Skeletal muscle tissue (tissue), 4 donors: Measurements from ENCODE around the gene TSEN54. TPM values are rescaled to one million over a fixed set of nuclear protein-coding genes. Genes with fewer than 3 reads are reported as not detected.

ENCODE experiments used
- H3K27ac ChIP-seq: one replicate; pipeline ENCODE4 v1.7.0; 2013; ENCODE audit warnings: mild to moderate bottlenecking, low read depth, low read length, inconsistent platforms
- H3K27me3 ChIP-seq, 3 donors: one replicate each; pipeline ENCODE4 v1.7.0; 2013; ENCODE audit warnings: low read length in 3 of 3; ENCODE audit not compliant: control insufficient read depth in 3 of 3, insufficient read depth in 3 of 3
- H3K36me3 ChIP-seq, 3 donors: one replicate each; pipeline ENCODE4 v1.7.0; 2013; ENCODE audit warnings: low read length in 3 of 3; ENCODE audit not compliant: control insufficient read depth in 3 of 3, insufficient read depth in 3 of 3
- H3K4me1 ChIP-seq, 3 donors: one replicate each; pipeline ENCODE4 v1.7.0; 2013; ENCODE audit warnings: low read length in 3 of 3, mild to moderate bottlenecking in 3 of 3; ENCODE audit not compliant: control insufficient read depth in 3 of 3, insufficient read depth in 3 of 3
- H3K4me3 ChIP-seq, 3 donors: one replicate each; pipeline ENCODE4 v1.7.0; 2013; ENCODE audit warnings: low read length in 3 of 3
- H3K9ac ChIP-seq, 3 donors: one replicate each; pipeline ENCODE4 v1.7.0; 2013; ENCODE audit warnings: low read length in 3 of 3, mild to moderate bottlenecking in 3 of 3, moderate library complexity in 2 of 3, low read depth in 1 of 3
- H3K9me3 ChIP-seq, 3 donors: one replicate each; pipeline ENCODE4 v1.7.0; 2013; ENCODE audit warnings: low read length in 3 of 3; ENCODE audit not compliant: control insufficient read depth in 3 of 3
- total RNA-seq: library from RNA; depleted of rRNA; stranded (reverse); fragments of >200 nt; gene quantifications from one replicate; pipeline ENCODE4 v1.2.3, GENCODE V29; 2014
- donor health status: Osteomylitis.

The TSEN54 gene
- total RNA-seq, 1 donor from 2014 or later = 15.7 TPM

DNA sequence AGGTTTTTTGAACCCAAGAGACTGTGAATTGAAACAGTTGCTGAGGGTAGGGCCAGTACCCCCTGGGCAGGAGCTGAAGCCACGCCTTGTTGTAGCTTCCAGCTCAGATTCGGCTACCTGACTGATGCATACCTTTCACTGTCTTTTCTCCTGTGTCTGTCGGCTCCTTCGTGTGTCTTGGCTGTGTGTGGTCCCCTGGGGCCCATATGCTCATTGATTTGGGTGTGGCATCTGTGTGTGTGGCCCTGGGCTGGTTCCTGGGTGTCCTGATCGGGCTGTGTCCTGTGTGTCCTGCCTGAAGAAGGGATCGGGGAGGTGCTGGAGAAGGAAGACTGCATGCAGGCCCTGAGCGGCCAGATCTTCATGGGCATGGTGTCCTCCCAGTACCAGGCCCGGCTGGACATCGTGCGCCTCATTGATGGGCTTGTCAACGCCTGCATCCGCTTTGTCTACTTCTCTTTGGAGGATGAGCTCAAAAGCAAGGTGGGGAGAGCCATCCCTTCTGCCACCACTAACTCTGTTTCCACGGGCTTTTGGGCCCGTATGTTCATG lies 21.9 kb upstream of the TSEN54 start:
- Histone ChIP-seq H3K9ac (no peak overlapping the region), H3K4me3 (no peak overlapping the region), H3K4me1 (peaks cover 26 to 39% (median 30%) of the 10 kb centered on the region in 3 donors), H3K36me3 (peaks cover 68 to 79% (median 74%) of the 10 kb centered on the region in 3 donors), H3K27me3 (no peaks in the 10 kb centered on the region), H3K27ac (no peak overlapping the region), H3K9me3 (no peaks in the 10 kb centered on the region)

GRCh38 chr17:75496005-75496404 lies 20.3 kb upstream of the TSEN54 start:
- Histone ChIP-seq H3K9ac (peak overlapping the region in 1 of 3 donors; percentile 16), H3K4me1 (peaks cover 17 to 35% (median 20%) of the 10 kb centered on the region in 3 donors), H3K4me3 (no peak overlapping the region), H3K27me3 (no peaks in the 10 kb centered on the region), H3K36me3 (peaks cover 78 to 86% (median 85%) of the 10 kb centered on the region in 3 donors), H3K9me3 (no peaks in the 10 kb centered on the region), H3K27ac (no peak overlapping the region)

GRCh38 chr17:75498039-75498725 lies 18.1 kb upstream of the TSEN54 start:
- peaks cover 60 to 69% (median 65%) of the 10 kb centered on the region in 3 donors for H3K36me3 ChIP-seq

DNA sequence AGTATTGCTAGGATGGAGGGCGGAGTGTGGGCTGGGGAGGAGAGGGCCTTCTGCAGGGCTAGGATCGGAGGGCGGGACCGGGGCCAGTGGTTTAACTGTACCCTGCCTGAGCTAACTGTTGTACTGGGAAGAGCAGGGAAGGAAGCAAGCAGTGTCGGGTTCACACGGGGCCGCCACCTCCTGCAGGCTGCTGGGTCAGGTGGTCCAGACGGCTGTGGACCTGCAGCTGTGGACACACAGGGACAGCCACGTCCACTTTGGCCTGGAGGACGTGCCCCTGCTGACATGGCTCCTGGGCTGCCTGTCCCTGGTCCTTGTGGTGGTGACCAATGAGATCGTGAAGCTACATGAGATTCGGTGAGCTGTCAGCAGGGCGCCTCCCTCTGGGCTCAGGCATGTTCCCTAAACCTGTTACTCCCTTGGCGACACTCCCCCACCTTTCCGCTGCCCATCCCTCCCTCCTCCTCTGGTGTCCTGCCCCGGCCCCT lies 17.6 kb upstream of the TSEN54 start:
- Histone ChIP-seq H3K27me3 (no peaks in the 10 kb centered on the region), H3K36me3 (peaks cover 59 to 67% (median 63%) of the 10 kb centered on the region in 3 donors), H3K4me1 (peaks cover 20 to 35% (median 26%) of the 10 kb centered on the region in 3 donors), H3K9me3 (no peaks in the 10 kb centered on the region), H3K27ac (peak overlapping the region; percentile 30), H3K9ac (peak overlapping the region in 1 of 3 donors; percentile 40), H3K4me3 (no peak overlapping the region)

More at GRCh38 chr17:75498039-75498725, 18.1 kb upstream of the TSEN54 start:
- H3K4me1 ChIP-seq = peaks cover 20 to 34% (median 26%) of the 10 kb centered on the region in 3 donors
- no peaks in the 10 kb centered on the region for H3K27me3 ChIP-seq
- no peak overlapping the region for H3K4me3 ChIP-seq
- peak overlapping the region in 1 of 3 donors; percentile 40 for H3K9ac ChIP-seq
- no peaks in the 10 kb centered on the region for H3K9me3 ChIP-seq
- no peak overlapping the region for H3K27ac ChIP-seq

- peaks cover 20 to 42% (median 31%) of the 10 kb centered on the region in 3 donors for H3K4me1 ChIP-seq
- no peaks in the 10 kb centered on the region for H3K9me3 ChIP-seq
- H3K27me3 ChIP-seq = no peaks in the 10 kb centered on the region
- no peak overlapping the region for H3K4me3 ChIP-seq
- peak overlapping the region in 2 of 3 donors; percentile 32 to 40 for H3K9ac ChIP-seq
- H3K36me3 ChIP-seq = peaks cover 52 to 61% (median 56%) of the 10 kb centered on the region in 3 donors
- H3K27ac ChIP-seq = peak overlapping the region; percentile 30
Observed at GRCh38 chr17:75499313-75500022, 16.9 kb upstream of the TSEN54 start.

DNA sequence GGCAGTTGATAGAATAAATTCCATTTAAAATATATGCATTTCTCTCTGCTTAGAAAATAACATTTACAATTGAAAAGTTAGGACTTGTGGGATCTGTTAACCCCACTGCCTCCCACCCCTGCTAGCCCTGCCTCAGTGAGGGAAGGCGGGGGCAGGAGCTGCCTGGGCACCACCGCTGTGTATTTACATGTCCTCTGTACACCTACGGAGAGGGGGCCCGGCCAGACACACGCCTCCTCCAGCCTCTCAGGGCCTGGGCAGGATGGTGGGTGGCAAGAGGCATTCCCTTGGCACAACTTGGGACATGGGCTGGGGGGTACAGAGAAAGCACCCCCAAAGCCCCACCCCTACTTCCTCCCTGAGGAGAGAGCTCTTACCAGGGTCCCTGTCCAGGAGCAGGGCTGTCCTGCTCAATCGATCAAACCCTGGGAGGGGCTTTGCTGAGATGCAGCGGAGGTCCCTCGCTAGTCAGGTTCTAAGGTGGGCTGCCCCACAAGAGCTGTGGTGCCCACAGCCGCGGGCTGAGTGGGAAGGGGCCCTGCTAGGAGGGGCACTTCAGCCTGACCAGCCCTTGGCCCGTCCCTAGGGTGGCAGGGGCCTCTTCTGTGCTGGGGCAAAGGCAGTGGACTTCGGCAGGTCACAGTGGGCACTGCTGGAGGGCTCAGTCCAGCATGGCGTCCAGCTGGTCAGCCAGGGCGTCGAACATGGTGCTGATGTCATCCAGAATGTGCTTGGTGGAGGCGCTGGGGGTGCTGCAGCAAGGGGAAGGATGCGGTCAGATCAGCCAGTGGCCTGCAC lies 15.7 kb upstream of the TSEN54 start:
- H3K4me1 ChIP-seq = peaks cover 20 to 46% (median 33%) of the 10 kb centered on the region in 3 donors
- H3K4me3 ChIP-seq = no peak overlapping the region
- peaks cover 47 to 56% (median 49%) of the 10 kb centered on the region in 3 donors for H3K36me3 ChIP-seq
- peak overlapping the region in 2 of 3 donors; percentile 33 to 40 for H3K9ac ChIP-seq
- no peaks in the 10 kb centered on the region for H3K9me3 ChIP-seq
- H3K27me3 ChIP-seq = no peaks in the 10 kb centered on the region
- no peak overlapping the region for H3K27ac ChIP-seq

GRCh38 chr17:75501378-75502071 lies 14.8 kb upstream of the TSEN54 start:
- Histone ChIP-seq H3K4me1 (peaks cover 20 to 46% (median 33%) of the 10 kb centered on the region in 3 donors), H3K4me3 (no peak overlapping the region), H3K9me3 (no peaks in the 10 kb centered on the region), H3K27ac (peak overlapping the region; percentile 25), H3K27me3 (no peaks in the 10 kb centered on the region), H3K9ac (peak overlapping the region in 2 of 3 donors; percentile 10 to 16), H3K36me3 (peaks cover 44 to 56% (median 48%) of the 10 kb centered on the region in 3 donors)

DNA sequence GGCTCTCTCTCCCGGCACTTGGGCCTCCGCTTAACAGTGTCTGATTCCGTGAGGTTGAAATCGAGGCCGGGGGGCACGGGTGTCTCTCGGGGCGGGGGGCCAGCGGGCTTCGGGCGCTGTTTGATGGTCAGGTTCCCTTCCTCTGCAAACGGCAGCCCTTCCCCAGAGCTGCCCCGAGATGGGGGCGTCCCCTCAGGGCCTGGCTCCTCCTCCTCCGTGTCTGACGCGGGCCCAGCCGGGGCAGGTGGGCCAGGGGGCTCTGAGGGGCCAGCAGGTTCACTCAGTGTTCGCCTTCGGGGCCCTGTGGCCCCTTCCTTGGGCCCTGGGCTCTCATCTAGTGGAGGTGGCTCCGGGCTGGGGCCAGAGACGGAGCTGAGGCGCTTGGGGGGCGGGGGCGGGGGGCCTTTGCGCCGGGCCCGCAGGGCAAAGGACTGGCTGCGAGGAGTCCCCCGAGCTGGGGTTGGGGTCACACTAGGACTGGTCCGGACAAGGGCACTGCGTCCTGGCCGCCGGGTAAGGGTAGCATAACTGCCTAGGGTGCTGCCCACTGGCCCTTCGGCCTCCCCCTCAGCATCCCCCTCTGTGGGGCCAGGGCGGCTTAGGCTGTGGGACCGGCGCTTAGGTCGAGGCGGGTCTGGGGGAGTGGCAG lies 14.1 kb upstream of the TSEN54 start:
- peak overlapping the region; percentile 25 for H3K27ac ChIP-seq

More for the DNA sequence above, 14.1 kb upstream of the TSEN54 start:
- Histone ChIP-seq H3K9me3 (no peaks in the 10 kb centered on the region), H3K27me3 (no peaks in the 10 kb centered on the region), H3K9ac (no peak overlapping the region), H3K36me3 (peaks cover 45 to 54% (median 47%) of the 10 kb centered on the region in 3 donors), H3K4me1 (peaks cover 20 to 46% (median 33%) of the 10 kb centered on the region in 3 donors), H3K4me3 (no peak overlapping the region)
